ENCODE data around the gene TXNL4A.

The TXNL4A gene

GRCh38 chr18:79933765-79934164 lies 54.6 kb downstream of the TXNL4A start:
- TF ChIP-seq ISL1 (CRISPR knock-in tag; IDR thresholded peaks at IDR 0.05): no peak
- no peak for TF ChIP-seq ARNTL (CRISPR knock-in tag; IDR thresholded peaks at IDR 0.05; ENCODE audit: borderline replicate concordance, low read depth)
- TF ChIP-seq OSR1 (CRISPR knock-in tag; IDR thresholded peaks at IDR 0.05): no peak
- no peak for TF ChIP-seq ESRRG (CRISPR knock-in tag; IDR thresholded peaks at IDR 0.05)
- no peak for TF ChIP-seq SNAI2 (CRISPR knock-in tag; IDR thresholded peaks at IDR 0.05)
- TF ChIP-seq PATZ1 (CRISPR knock-in tag; IDR thresholded peaks at IDR 0.05; ENCODE audit: borderline replicate concordance): no peak
- no peak for TF ChIP-seq TSHZ2 (CRISPR knock-in tag; IDR thresholded peaks at IDR 0.05)
- no peak for TF ChIP-seq ZNF8 (CRISPR knock-in tag; IDR thresholded peaks at IDR 0.05)
- ATAC-seq: no peak

GRCh38 chr18:79932907-79933306 lies 55.5 kb downstream of the TXNL4A start:
- no peak for TF ChIP-seq ESRRG (CRISPR knock-in tag; IDR thresholded peaks at IDR 0.05)
- no peak for TF ChIP-seq ZFP30 (CRISPR knock-in tag; IDR thresholded peaks at IDR 0.05)
- TF ChIP-seq ZFP3 (CRISPR knock-in tag; IDR thresholded peaks at IDR 0.05): no peak
- TF ChIP-seq ZC3H10 (CRISPR knock-in tag; IDR thresholded peaks at IDR 0.05): no peak
- no peak for TF ChIP-seq ZNF70 (CRISPR knock-in tag; IDR thresholded peaks at IDR 0.05)
- no peak for TF ChIP-seq CSDC2 (CRISPR knock-in tag; IDR thresholded peaks at IDR 0.05)
- no peak for TF ChIP-seq TSHZ2 (CRISPR knock-in tag; IDR thresholded peaks at IDR 0.05)
- no peak for TF ChIP-seq CREB5 (CRISPR knock-in tag; IDR thresholded peaks at IDR 0.05; ENCODE audit: low read depth)
- no peak for TF ChIP-seq ZNF8 (CRISPR knock-in tag; IDR thresholded peaks at IDR 0.05)
- no peak for TF ChIP-seq OSR1 (CRISPR knock-in tag; IDR thresholded peaks at IDR 0.05)
- TF ChIP-seq BACH2 (CRISPR knock-in tag; IDR thresholded peaks at IDR 0.05; ENCODE audit: borderline replicate concordance): no peak
- no peak for TF ChIP-seq SNAI2 (CRISPR knock-in tag; IDR thresholded peaks at IDR 0.05)
- no peak for TF ChIP-seq PPARA (CRISPR knock-in tag; IDR thresholded peaks at IDR 0.05; ENCODE audit: borderline replicate concordance)
- TF ChIP-seq RARB (CRISPR knock-in tag; IDR thresholded peaks at IDR 0.05): no peak
- no peak for TF ChIP-seq CSRNP3 (CRISPR knock-in tag; IDR thresholded peaks at IDR 0.05)

GRCh38 chr18:79931475-79931874 lies 56.9 kb downstream of the TXNL4A start:
- TF ChIP-seq ZFP3 (CRISPR knock-in tag; IDR thresholded peaks at IDR 0.05) (no peak), ARNTL (CRISPR knock-in tag; IDR thresholded peaks at IDR 0.05; ENCODE audit: borderline replicate concordance, low read depth) (no peak), GLIS3 (CRISPR knock-in tag; IDR thresholded peaks at IDR 0.05) (no peak), CSDC2 (CRISPR knock-in tag; IDR thresholded peaks at IDR 0.05) (no peak), ZFP30 (CRISPR knock-in tag; IDR thresholded peaks at IDR 0.05) (no peak), TSHZ2 (CRISPR knock-in tag; IDR thresholded peaks at IDR 0.05) (no peak), CREB5 (CRISPR knock-in tag; IDR thresholded peaks at IDR 0.05; ENCODE audit: low read depth) (no peak), BACH2 (CRISPR knock-in tag; IDR thresholded peaks at IDR 0.05; ENCODE audit: borderline replicate concordance) (no peak), PATZ1 (CRISPR knock-in tag; IDR thresholded peaks at IDR 0.05; ENCODE audit: borderline replicate concordance) (no peak), PPARA (CRISPR knock-in tag; IDR thresholded peaks at IDR 0.05; ENCODE audit: borderline replicate concordance) (no peak), ZC3H10 (CRISPR knock-in tag; IDR thresholded peaks at IDR 0.05) (no peak), ISL1 (CRISPR knock-in tag; IDR thresholded peaks at IDR 0.05) (no peak)
- ATAC-seq: no peak

More at GRCh38 chr18:79932907-79933306, 55.5 kb downstream of the TXNL4A start:
- ATAC-seq: no peak
